Measurements from ENCODE around the gene MRTFB. TPM values are rescaled to one million over a fixed set of nuclear protein-coding genes. Genes with fewer than 3 reads are reported as not detected.

MRTFB gene
- total RNA-seq, 1 experiment from 2014 or later: 71.5 TPM

- DNase-seq: peak; percentile 70 to 89
- H3K27ac ChIP-seq: peak overlapping the region; percentile 99
- CTCF ChIA-PET: no interaction called here
- peaks cover 100% of the 10 kb centered on the region for H3K79me2 ChIP-seq (ENCODE audit: low read depth)
- no peaks in the 10 kb centered on the region for H3K9me3 ChIP-seq (ENCODE audit: insufficient read depth, low read depth)
- BruUV-seq (replicated peaks): no TSS peak
- H3K4me3 ChIP-seq: peak overlapping the region; percentile 96; the same call in 1 of the 2 replicates
- no peaks in the 10 kb centered on the region for H3K9me2 ChIP-seq (ENCODE audit: insufficient read depth)
- H3F3A ChIP-seq (ENCODE audit: insufficient read depth, low read depth): peaks cover 63% of the 10 kb centered on the region
- peaks cover 87% of the 10 kb centered on the region for H3K4me1 ChIP-seq (replicated peaks; ENCODE audit: insufficient read depth)
- H3K27me3 ChIP-seq (ENCODE audit: insufficient read depth, low read depth): no peaks in the 10 kb centered on the region
- H3K4me2 ChIP-seq: peak overlapping the region; percentile 100
- TF ChIP-seq, protein P1, sequence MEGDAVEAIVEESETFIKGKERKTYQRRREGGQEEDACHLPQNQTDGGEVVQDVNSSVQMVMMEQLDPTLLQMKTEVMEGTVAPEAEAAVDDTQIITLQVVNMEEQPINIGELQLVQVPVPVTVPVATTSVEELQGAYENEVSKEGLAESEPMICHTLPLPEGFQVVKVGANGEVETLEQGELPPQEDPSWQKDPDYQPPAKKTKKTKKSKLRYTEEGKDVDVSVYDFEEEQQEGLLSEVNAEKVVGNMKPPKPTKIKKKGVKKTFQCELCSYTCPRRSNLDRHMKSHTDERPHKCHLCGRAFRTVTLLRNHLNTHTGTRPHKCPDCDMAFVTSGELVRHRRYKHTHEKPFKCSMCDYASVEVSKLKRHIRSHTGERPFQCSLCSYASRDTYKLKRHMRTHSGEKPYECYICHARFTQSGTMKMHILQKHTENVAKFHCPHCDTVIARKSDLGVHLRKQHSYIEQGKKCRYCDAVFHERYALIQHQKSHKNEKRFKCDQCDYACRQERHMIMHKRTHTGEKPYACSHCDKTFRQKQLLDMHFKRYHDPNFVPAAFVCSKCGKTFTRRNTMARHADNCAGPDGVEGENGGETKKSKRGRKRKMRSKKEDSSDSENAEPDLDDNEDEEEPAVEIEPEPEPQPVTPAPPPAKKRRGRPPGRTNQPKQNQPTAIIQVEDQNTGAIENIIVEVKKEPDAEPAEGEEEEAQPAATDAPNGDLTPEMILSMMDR (conservative IDR thresholded peaks at IDR 0.05): no peak
- TF ChIP-seq EZH2 (IDR thresholded peaks at IDR 0.05; ENCODE audit: low read depth): no peak
- POLR2A ChIA-PET (ENCODE audit: unreplicated experiment): interaction anchor here (0.5 to 0.8 kb wide), 7 partner anchors 23 to 390 kb away, joined by 3 to 5 read pairs (median 4); partner anchors contain the start of genes ERCC4 and PARN
- peaks cover 9% of the 10 kb centered on the region; the same call in 1 of the 2 replicates for H3K36me3 ChIP-seq (ENCODE audit: low read depth)
- intact Hi-C loops (cut with micrococcal nuclease; ENCODE audit: unreplicated experiment): loop anchor here (1.0 kb wide), 2 partner anchors 54 to 193 kb away; no protein-coding TSS in a partner anchor
- H2AFZ ChIP-seq: no peak overlapping the region
- H4K20me1 ChIP-seq (ENCODE audit: insufficient read depth): peaks cover 12% of the 10 kb centered on the region
Measured at GRCh38 chr16:14309906-14310305, 238.8 kb downstream of the MRTFB start.

DNA sequence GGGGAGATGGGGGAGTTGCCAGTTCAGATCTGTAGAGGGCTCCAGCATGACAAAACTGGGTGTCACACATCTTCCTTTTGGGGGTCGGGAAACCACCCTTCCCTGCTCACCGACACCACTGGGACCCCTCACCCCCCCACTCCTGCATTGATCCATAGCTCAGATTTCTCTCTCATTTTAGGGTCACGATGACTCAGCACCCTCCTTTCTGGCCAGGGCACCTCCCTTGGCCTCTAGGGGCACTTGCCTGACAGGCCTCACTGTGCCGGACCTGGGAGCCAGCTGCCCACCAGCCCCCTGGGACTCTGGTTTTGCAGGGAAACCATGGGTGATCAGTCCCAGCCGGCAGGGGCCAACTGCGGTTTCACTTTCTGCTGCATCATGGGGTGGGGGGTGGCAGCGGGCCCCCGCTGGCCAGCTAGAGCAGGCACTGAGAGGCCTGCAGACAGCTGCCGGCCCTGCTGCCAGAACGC, 239.4 kb downstream of the MRTFB start:
- CTCF ChIA-PET: interaction anchor here (0.6 kb wide), 2 partner anchors 12 to 53 kb away, joined by 3 read pairs; no protein-coding TSS in a partner anchor
- DNase-seq: peak; percentile 52 to 64

GRCh38 chr16:14314116-14314515, 243.0 kb downstream of the MRTFB start:
- intact Hi-C loops (cut with micrococcal nuclease; ENCODE audit: unreplicated experiment): no loop called here
- Histone ChIP-seq H3K4me3 (no peak overlapping the region), H3K4me1 (replicated peaks; ENCODE audit: insufficient read depth) (peaks cover 45% of the 10 kb centered on the region), H3K4me2 (no peak overlapping the region), H3F3A (ENCODE audit: insufficient read depth, low read depth) (peaks cover 66% of the 10 kb centered on the region), H2AFZ (no peak overlapping the region), H3K27ac (peak overlapping the region; percentile 40), H3K36me3 (ENCODE audit: low read depth) (no peaks in the 10 kb centered on the region), H3K79me2 (ENCODE audit: low read depth) (peaks cover 100% of the 10 kb centered on the region), H4K20me1 (ENCODE audit: insufficient read depth) (peaks cover 39% of the 10 kb centered on the region), H3K27me3 (ENCODE audit: insufficient read depth, low read depth) (no peaks in the 10 kb centered on the region), H3K9me2 (ENCODE audit: insufficient read depth) (no peaks in the 10 kb centered on the region), H3K9me3 (ENCODE audit: insufficient read depth, low read depth) (no peaks in the 10 kb centered on the region)
- CTCF ChIA-PET: no interaction called here
- no peak for TF ChIP-seq EZH2 (IDR thresholded peaks at IDR 0.05; ENCODE audit: low read depth)
- TF ChIP-seq, protein P1 (conservative IDR thresholded peaks at IDR 0.05): no peak
- DNase-seq: no peak
- POLR2A ChIA-PET (ENCODE audit: unreplicated experiment): no interaction called here
- BruUV-seq (replicated peaks): no TSS peak

More for the DNA sequence above, 239.4 kb downstream of the MRTFB start:
- H3K9me3 ChIP-seq (ENCODE audit: insufficient read depth, low read depth): no peaks in the 10 kb centered on the region
- H3K36me3 ChIP-seq (ENCODE audit: low read depth): 0 out of 2 replicates have a peak, but pooled peaks cover 4% of the 10 kb centered on the region
- peaks cover 70% of the 10 kb centered on the region for H3F3A ChIP-seq (ENCODE audit: insufficient read depth, low read depth)
- H3K4me2 ChIP-seq: peak overlapping the region; percentile 100
- peaks cover 100% of the 10 kb centered on the region for H3K79me2 ChIP-seq (ENCODE audit: low read depth)
- H3K9me2 ChIP-seq (ENCODE audit: insufficient read depth): no peaks in the 10 kb centered on the region
- H3K27me3 ChIP-seq (ENCODE audit: insufficient read depth, low read depth): no peaks in the 10 kb centered on the region
- H3K4me3 ChIP-seq: peak overlapping the region; percentile 96; the same call in 1 of the 2 replicates
- H4K20me1 ChIP-seq (ENCODE audit: insufficient read depth): peaks cover 18% of the 10 kb centered on the region
- TF ChIP-seq, protein P1 (conservative IDR thresholded peaks at IDR 0.05): peak; percentile 48; the same call in 1 of the 2 replicates
- TF ChIP-seq EZH2 (IDR thresholded peaks at IDR 0.05; ENCODE audit: low read depth): no peak
- no TSS peak for BruUV-seq (replicated peaks)
- peaks cover 81% of the 10 kb centered on the region for H3K4me1 ChIP-seq (replicated peaks; ENCODE audit: insufficient read depth)
- no peak overlapping the region for H2AFZ ChIP-seq
- peak overlapping the region; percentile 99 for H3K27ac ChIP-seq
- POLR2A ChIA-PET (ENCODE audit: unreplicated experiment): interaction anchor here (0.5 to 0.8 kb wide), 3 partner anchors 24 to 320 kb away, joined by 3 to 9 read pairs (median 5); partner anchors contain the start of gene PARN
- intact Hi-C loops (cut with micrococcal nuclease; ENCODE audit: unreplicated experiment): no loop called here

Data from PC-9 (cell line).